ENCODE results near the gene PTPN11. TPM values are rescaled to one million over a fixed set of nuclear protein-coding genes. Genes with fewer than 3 reads are reported as not detected.

The PTPN11 gene
- polyA plus RNA-seq, 1 donor from 2014 or later: 92.5 TPM

- Histone ChIP-seq H3F3A (ENCODE audit: insufficient read depth, low read length, poor library complexity, severe bottlenecking) (no peaks in the 10 kb centered on the region), H3K9me3 (ENCODE audit: low read length) (no peaks in the 10 kb centered on the region), H3K27ac (ENCODE audit: low read length) (no peak overlapping the region), H3K79me2 (replicated peaks; ENCODE audit: insufficient read depth, low read length) (no peaks in the 10 kb centered on the region), H3K36me3 (ENCODE audit: insufficient read depth, low read length) (no peaks in the 10 kb centered on the region), H2AFZ (ENCODE audit: low read depth, low read length) (no peak overlapping the region), H3K9ac (ENCODE audit: low read length) (no peak overlapping the region), H3K27me3 (ENCODE audit: insufficient read depth, low read depth, low read length) (no peaks in the 10 kb centered on the region), H3K9me2 (ENCODE audit: insufficient read depth, low read length) (no peaks in the 10 kb centered on the region), H4K20me1 (ENCODE audit: insufficient read depth) (no peaks in the 10 kb centered on the region), H3K4me2 (ENCODE audit: low read length) (no peak overlapping the region), H3K4me3 (ENCODE audit: low read length) (no peak overlapping the region)
- TF ChIP-seq MXI1 (conservative IDR thresholded peaks at IDR 0.05; ENCODE audit: poor library complexity, severe bottlenecking) (no peak), EP300 (conservative IDR thresholded peaks at IDR 0.05; ENCODE audit: poor library complexity, severe bottlenecking) (no peak), POLR2AphosphoS5 (IDR thresholded peaks at IDR 0.05) (no peak), TAF1 (IDR thresholded peaks at IDR 0.05; ENCODE audit: low read depth) (no peak)
- TF ChIP-seq, protein P1, sequence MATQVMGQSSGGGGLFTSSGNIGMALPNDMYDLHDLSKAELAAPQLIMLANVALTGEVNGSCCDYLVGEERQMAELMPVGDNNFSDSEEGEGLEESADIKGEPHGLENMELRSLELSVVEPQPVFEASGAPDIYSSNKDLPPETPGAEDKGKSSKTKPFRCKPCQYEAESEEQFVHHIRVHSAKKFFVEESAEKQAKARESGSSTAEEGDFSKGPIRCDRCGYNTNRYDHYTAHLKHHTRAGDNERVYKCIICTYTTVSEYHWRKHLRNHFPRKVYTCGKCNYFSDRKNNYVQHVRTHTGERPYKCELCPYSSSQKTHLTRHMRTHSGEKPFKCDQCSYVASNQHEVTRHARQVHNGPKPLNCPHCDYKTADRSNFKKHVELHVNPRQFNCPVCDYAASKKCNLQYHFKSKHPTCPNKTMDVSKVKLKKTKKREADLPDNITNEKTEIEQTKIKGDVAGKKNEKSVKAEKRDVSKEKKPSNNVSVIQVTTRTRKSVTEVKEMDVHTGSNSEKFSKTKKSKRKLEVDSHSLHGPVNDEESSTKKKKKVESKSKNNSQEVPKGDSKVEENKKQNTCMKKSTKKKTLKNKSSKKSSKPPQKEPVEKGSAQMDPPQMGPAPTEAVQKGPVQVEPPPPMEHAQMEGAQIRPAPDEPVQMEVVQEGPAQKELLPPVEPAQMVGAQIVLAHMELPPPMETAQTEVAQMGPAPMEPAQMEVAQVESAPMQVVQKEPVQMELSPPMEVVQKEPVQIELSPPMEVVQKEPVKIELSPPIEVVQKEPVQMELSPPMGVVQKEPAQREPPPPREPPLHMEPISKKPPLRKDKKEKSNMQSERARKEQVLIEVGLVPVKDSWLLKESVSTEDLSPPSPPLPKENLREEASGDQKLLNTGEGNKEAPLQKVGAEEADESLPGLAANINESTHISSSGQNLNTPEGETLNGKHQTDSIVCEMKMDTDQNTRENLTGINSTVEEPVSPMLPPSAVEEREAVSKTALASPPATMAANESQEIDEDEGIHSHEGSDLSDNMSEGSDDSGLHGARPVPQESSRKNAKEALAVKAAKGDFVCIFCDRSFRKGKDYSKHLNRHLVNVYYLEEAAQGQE (IDR thresholded peaks at IDR 0.05; ENCODE audit: borderline replicate concordance): no peak
Measured at GRCh38 chr12:112463478-112463877, 44.7 kb downstream of the PTPN11 start.

- no peaks in the 10 kb centered on the region for H3F3A ChIP-seq (ENCODE audit: insufficient read depth, low read length, poor library complexity, severe bottlenecking)
- H3K79me2 ChIP-seq (replicated peaks; ENCODE audit: insufficient read depth, low read length): no peaks in the 10 kb centered on the region
- H3K4me2 ChIP-seq (ENCODE audit: low read length): no peak overlapping the region
- no peaks in the 10 kb centered on the region for H3K9me3 ChIP-seq (ENCODE audit: low read length)
- H3K4me3 ChIP-seq (ENCODE audit: low read length): no peak overlapping the region
- H3K9me2 ChIP-seq (ENCODE audit: insufficient read depth, low read length): no peaks in the 10 kb centered on the region
- H3K36me3 ChIP-seq (ENCODE audit: insufficient read depth, low read length): no peaks in the 10 kb centered on the region
- H3K27me3 ChIP-seq (ENCODE audit: insufficient read depth, low read depth, low read length): no peaks in the 10 kb centered on the region
- no peak overlapping the region for H3K9ac ChIP-seq (ENCODE audit: low read length)
- no peak overlapping the region for H2AFZ ChIP-seq (ENCODE audit: low read depth, low read length)
- TF ChIP-seq SMC3 (conservative IDR thresholded peaks at IDR 0.05; ENCODE audit: poor library complexity): no peak
- no peak for TF ChIP-seq RAD21 (conservative IDR thresholded peaks at IDR 0.05)
- TF ChIP-seq EZH2 (IDR thresholded peaks at IDR 0.05; ENCODE audit: borderline replicate concordance, insufficient read depth, low read length, poor library complexity, severe bottlenecking): no peak
- TF ChIP-seq MXI1 (conservative IDR thresholded peaks at IDR 0.05; ENCODE audit: poor library complexity, severe bottlenecking): no peak
- TF ChIP-seq, protein P1 (IDR thresholded peaks at IDR 0.05; ENCODE audit: borderline replicate concordance): no peak
- TF ChIP-seq EP300 (conservative IDR thresholded peaks at IDR 0.05; ENCODE audit: poor library complexity, severe bottlenecking): no peak
- TF ChIP-seq TAF1 (IDR thresholded peaks at IDR 0.05; ENCODE audit: low read depth): no peak
- TF ChIP-seq CTCF (IDR thresholded peaks at IDR 0.05; ENCODE audit: poor library complexity, severe bottlenecking): no peak
- no peak overlapping the region for H3K27ac ChIP-seq (ENCODE audit: low read length)
- H4K20me1 ChIP-seq (ENCODE audit: insufficient read depth): no peaks in the 10 kb centered on the region
Measured at GRCh38 chr12:112464605-112465004, 45.9 kb downstream of the PTPN11 start.
